ENCODE measurements around the gene VRK3.
A peak's percentile ranks its signal among the peaks of the same experiment; 100 is the strongest.

The VRK3 gene

DNA sequence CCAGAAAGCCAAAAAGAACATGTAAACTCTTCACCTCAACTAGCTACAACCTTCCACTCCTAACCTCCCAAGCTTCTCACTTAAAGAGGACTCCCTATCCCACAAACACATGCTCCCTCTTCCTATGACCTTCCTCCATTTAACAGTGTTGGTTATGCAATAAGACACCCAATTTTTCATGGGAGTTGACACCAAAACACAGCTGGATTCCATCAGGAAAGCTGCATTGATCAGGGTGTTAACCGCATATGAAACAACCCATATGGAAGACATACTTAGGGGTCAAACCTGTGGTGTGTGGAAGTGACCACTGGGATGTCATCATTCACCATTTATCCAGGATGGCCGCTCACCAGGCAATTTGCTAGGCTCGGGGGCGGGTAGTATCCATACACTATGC is 22.5 kb upstream of the VRK3 start:
- H3K9me3 Mint-ChIP-seq, result peaks cover 94% of the 10 kb centered on the region
- TF ChIP-seq, protein P1, sequence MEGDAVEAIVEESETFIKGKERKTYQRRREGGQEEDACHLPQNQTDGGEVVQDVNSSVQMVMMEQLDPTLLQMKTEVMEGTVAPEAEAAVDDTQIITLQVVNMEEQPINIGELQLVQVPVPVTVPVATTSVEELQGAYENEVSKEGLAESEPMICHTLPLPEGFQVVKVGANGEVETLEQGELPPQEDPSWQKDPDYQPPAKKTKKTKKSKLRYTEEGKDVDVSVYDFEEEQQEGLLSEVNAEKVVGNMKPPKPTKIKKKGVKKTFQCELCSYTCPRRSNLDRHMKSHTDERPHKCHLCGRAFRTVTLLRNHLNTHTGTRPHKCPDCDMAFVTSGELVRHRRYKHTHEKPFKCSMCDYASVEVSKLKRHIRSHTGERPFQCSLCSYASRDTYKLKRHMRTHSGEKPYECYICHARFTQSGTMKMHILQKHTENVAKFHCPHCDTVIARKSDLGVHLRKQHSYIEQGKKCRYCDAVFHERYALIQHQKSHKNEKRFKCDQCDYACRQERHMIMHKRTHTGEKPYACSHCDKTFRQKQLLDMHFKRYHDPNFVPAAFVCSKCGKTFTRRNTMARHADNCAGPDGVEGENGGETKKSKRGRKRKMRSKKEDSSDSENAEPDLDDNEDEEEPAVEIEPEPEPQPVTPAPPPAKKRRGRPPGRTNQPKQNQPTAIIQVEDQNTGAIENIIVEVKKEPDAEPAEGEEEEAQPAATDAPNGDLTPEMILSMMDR (IDR thresholded peaks at IDR 0.05), result no peak

DNA sequence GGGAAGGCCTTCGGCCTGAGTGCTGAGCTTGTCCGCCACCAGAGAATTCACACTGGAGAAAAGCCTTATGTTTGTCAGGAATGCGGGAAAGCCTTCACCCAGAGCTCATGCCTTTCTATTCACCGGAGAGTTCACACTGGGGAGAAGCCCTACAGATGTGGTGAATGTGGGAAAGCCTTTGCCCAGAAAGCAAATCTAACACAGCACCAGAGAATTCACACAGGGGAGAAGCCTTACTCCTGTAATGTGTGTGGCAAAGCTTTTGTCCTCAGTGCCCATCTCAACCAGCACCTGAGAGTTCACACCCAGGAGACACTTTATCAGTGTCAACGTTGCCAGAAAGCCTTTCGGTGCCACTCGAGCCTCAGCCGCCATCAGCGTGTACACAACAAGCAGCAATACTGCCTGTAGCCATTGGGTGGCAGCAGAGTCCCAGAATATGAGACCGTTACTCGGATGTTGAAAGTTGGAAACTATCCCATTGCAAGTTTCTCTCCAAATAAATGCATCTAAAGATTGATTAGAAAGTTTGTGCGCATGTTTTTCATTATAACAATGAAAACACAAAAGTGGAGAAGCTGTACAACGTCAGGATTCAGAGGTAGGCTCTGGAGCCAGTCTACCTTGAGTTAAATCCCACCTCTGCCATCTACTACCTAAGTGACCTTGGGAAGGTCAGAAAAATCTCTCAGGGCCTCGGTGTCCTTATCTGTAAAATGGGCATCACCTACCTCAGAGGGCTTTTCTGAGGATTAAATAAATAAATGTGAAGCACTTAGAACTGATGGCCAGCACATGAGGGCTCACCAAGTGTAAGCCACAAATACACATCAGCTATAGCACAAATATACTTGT is 21.7 kb upstream of the VRK3 start:
- peak; percentile 30 for DNase-seq
- peaks cover 79% of the 10 kb centered on the region for H3K36me3 Mint-ChIP-seq (ENCODE audit: low read depth)
- H3K4me1 Mint-ChIP-seq, result peaks cover 5% of the 10 kb centered on the region
- H3K4me3 Mint-ChIP-seq, result no peak overlapping the region
- H3K27me3 Mint-ChIP-seq (ENCODE audit: low read depth, poor library complexity), result peaks cover 6% of the 10 kb centered on the region
- peaks cover 96% of the 10 kb centered on the region for H3K9me3 Mint-ChIP-seq
- TF ChIP-seq, protein P1 (IDR thresholded peaks at IDR 0.05), result peak; percentile 35
- H3K27ac Mint-ChIP-seq, result no peak overlapping the region

More for the DNA sequence above, 22.5 kb upstream of the VRK3 start:
- H3K4me3 Mint-ChIP-seq, result no peak overlapping the region
- H3K4me1 Mint-ChIP-seq, result peaks cover 5% of the 10 kb centered on the region
- no peak overlapping the region for H3K27ac Mint-ChIP-seq
- peaks cover 71% of the 10 kb centered on the region for H3K36me3 Mint-ChIP-seq (ENCODE audit: low read depth)
- DNase-seq, result no peak
- H3K27me3 Mint-ChIP-seq (ENCODE audit: low read depth, poor library complexity), result peaks cover 11% of the 10 kb centered on the region

DNA sequence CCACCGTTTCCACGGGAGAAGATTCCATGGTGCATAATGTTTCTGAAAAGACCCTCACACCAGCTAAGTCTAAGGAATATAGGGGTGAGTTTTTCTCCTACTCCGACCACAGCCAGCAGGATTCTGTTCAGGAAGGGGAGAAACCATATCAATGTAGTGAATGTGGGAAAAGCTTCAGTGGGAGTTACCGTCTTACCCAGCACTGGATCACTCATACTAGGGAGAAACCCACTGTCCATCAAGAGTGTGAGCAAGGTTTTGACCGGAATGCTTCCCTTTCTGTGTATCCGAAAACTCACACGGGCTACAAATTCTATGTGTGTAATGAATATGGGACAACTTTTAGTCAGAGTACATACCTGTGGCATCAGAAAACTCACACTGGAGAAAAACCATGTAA is 19.8 kb upstream of the VRK3 start:
- no peaks in the 10 kb centered on the region for H3K4me1 Mint-ChIP-seq
- H3K36me3 Mint-ChIP-seq (ENCODE audit: low read depth), result peaks cover 98% of the 10 kb centered on the region
- H3K4me3 Mint-ChIP-seq, result no peak overlapping the region

DNA sequence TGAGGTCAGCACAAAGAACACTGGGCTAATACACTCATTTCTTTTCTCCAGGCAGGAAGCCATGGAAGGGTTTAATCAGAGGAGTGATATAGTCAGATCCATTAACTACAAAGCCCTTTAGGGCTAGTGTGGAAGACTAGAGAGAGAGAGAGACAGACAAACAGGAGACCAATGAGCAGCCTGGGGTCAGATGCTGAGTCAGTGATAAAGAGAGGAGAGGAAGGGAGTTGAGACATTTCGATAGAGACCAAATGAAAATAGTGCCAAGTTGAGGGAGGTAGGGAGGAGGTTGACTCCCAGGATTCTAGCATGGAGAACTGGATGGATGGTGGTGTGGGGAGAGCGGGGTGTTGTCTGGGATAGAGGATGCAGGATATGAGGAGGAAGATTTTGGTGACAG is 18.8 kb upstream of the VRK3 start:
- Mint-ChIP-seq H3K4me3 (peak overlapping the region; percentile 0), H3K36me3 (ENCODE audit: low read depth) (peaks cover 100% of the 10 kb centered on the region), H3K9me3 (peaks cover 79% of the 10 kb centered on the region), H3K27ac (no peak overlapping the region), H3K27me3 (ENCODE audit: low read depth, poor library complexity) (peaks cover 6% of the 10 kb centered on the region), H3K4me1 (no peaks in the 10 kb centered on the region)
- DNase-seq, result no peak
- TF ChIP-seq, protein P1 (IDR thresholded peaks at IDR 0.05), result no peak

More for the DNA sequence above, 19.8 kb upstream of the VRK3 start:
- H3K9me3 Mint-ChIP-seq, result peaks cover 86% of the 10 kb centered on the region
- DNase-seq, result no peak
- H3K27me3 Mint-ChIP-seq (ENCODE audit: low read depth, poor library complexity), result peaks cover 6% of the 10 kb centered on the region
- TF ChIP-seq, protein P1 (IDR thresholded peaks at IDR 0.05), result no peak
- no peak overlapping the region for H3K27ac Mint-ChIP-seq

DNA sequence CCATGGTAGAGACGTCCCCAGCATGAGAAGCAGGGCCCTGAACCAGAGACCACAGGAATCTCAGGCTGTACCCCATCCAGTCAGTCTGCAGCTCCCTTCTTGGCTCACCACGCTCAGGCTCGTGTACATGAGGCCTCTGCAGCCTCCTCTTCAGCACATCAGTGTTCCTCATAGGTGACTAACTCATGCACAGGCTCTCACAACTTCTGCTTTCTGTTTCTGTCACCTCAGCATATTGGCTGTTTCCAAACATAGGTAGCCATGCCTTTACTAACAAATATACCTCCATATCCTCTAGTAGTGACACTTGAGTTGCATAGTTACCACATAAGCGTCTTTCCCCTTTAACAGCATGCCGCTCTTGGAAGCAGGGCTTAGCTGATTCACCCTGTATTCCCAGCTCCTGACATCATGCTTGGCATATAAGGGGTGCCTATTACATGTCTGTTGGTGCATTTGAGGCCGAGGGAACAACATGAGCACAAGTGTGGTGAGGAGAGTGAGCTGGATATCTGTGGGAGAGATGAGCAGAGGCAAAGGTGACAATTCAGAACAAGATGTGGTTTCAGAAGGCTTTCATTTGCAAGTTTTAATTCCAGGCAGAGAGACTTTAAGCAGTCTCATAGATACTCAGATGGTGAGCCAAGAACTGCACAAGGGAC is 17.3 kb upstream of the VRK3 start:
- Mint-ChIP-seq H3K4me1 (no peaks in the 10 kb centered on the region), H3K27me3 (ENCODE audit: low read depth, poor library complexity) (peaks cover 3% of the 10 kb centered on the region), H3K4me3 (no peak overlapping the region), H3K9me3 (peaks cover 64% of the 10 kb centered on the region), H3K36me3 (ENCODE audit: low read depth) (peaks cover 99% of the 10 kb centered on the region), H3K27ac (no peak overlapping the region)
- DNase-seq, result no peak
- TF ChIP-seq, protein P1 (IDR thresholded peaks at IDR 0.05), result no peak
